ENCODE data around the gene MGRN1. TPM values are rescaled to one million over a fixed set of nuclear protein-coding genes. Genes with fewer than 3 reads are reported as not detected.

MGRN1 gene
- total RNA-seq, 1 donor from 2014 or later, result 40.6 TPM

DNA sequence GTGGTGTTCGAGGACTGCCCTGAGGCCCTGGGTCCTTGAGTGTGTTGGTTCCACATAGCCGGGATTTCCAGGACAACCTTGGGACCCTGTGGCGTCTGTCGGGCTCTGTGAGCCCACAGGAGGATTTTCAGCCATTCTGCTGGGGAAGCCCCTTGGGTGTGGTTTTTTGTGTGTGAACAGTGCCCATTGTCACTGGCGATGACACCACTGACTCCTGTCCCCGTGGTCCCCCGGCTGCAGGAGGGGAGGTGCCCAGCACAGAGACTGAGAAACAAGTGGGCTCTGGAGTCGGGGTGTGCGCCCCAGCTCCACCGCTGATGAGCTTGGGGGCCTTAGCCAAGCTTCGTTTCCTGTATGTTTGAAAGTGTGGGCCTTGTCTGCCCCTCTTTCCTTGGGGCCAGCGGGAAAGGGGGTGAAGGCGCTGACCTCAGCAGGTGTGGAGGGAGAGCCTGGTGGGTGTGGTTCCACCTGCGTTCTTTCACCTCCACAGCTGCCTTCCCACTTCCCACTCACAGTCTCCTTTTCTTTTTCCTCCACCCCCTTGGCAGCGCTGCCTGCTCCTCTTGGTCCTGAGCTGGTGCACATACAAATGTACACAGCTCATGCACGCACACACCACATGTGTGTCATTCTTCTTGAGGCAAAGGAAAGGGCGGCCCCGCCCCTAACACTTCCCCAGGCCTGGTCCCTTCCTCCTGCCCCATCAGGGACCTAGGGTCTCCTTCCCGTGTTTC lies 16.1 kb downstream of the MGRN1 start:
- no peak for DNase-seq (ENCODE audit: low read depth)
- TF ChIP-seq, protein P1, sequence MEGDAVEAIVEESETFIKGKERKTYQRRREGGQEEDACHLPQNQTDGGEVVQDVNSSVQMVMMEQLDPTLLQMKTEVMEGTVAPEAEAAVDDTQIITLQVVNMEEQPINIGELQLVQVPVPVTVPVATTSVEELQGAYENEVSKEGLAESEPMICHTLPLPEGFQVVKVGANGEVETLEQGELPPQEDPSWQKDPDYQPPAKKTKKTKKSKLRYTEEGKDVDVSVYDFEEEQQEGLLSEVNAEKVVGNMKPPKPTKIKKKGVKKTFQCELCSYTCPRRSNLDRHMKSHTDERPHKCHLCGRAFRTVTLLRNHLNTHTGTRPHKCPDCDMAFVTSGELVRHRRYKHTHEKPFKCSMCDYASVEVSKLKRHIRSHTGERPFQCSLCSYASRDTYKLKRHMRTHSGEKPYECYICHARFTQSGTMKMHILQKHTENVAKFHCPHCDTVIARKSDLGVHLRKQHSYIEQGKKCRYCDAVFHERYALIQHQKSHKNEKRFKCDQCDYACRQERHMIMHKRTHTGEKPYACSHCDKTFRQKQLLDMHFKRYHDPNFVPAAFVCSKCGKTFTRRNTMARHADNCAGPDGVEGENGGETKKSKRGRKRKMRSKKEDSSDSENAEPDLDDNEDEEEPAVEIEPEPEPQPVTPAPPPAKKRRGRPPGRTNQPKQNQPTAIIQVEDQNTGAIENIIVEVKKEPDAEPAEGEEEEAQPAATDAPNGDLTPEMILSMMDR (conservative IDR thresholded peaks at IDR 0.05; ENCODE audit: low read depth, low read length), result no peak
- H3K4me3 ChIP-seq (ENCODE audit: low read depth, low read length), result no peak overlapping the region

- DNase-seq (ENCODE audit: low read depth), result no peak
- TF ChIP-seq, protein P1 (conservative IDR thresholded peaks at IDR 0.05; ENCODE audit: low read depth, low read length), result no peak
- no peak overlapping the region for H3K4me3 ChIP-seq (ENCODE audit: low read depth, low read length)
These were observed 16.7 kb downstream of the MGRN1 start for GRCh38 chr16:4641306-4641687.

DNA sequence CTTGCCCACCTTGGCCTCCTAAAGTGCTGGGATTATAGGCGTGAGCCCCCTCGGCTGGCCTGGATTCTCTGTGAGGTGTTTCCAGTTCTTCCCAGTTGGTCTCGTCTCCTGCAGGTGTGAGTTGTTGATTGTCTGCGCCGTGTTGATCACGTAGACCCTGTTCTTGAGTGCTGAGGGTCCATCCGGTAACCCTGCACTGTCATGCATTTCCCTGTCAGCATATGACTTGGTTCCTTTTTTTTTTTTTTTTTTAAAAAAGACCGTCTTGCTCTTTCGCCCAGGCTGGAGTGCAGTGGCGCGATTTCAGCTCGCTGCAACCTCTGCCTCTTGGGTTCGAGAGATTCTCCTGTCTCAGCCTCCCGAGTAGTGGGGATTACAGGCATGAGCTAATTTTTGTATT lies 17.3 kb downstream of the MGRN1 start:
- DNase-seq (ENCODE audit: low read depth), result no peak
- H3K4me3 ChIP-seq (ENCODE audit: low read depth, low read length), result no peak overlapping the region
- TF ChIP-seq, protein P1 (conservative IDR thresholded peaks at IDR 0.05; ENCODE audit: low read depth, low read length), result no peak

- TF ChIP-seq, protein P1 (conservative IDR thresholded peaks at IDR 0.05; ENCODE audit: low read depth, low read length), result no peak
- DNase-seq (ENCODE audit: low read depth), result no peak
These were observed 22.4 kb downstream of the MGRN1 start for GRCh38 chr16:4646773-4647643.

GRCh38 chr16:4647644-4647980 lies 23.0 kb downstream of the MGRN1 start:
- no peak for DNase-seq (ENCODE audit: low read depth)
- TF ChIP-seq, protein P1 (conservative IDR thresholded peaks at IDR 0.05; ENCODE audit: low read depth, low read length), result no peak

More at GRCh38 chr16:4646773-4647643, 22.4 kb downstream of the MGRN1 start:
- no peak overlapping the region for H3K4me3 ChIP-seq (ENCODE audit: low read depth, low read length)

GRCh38 chr16:4648917-4649316 lies 24.3 kb downstream of the MGRN1 start:
- TF ChIP-seq, protein P1 (conservative IDR thresholded peaks at IDR 0.05; ENCODE audit: low read depth, low read length), result no peak
- no peak for DNase-seq (ENCODE audit: low read depth)
- no peak overlapping the region for H3K4me3 ChIP-seq (ENCODE audit: low read depth, low read length)

More at GRCh38 chr16:4647644-4647980, 23.0 kb downstream of the MGRN1 start:
- H3K4me3 ChIP-seq (ENCODE audit: low read depth, low read length), result no peak overlapping the region

All from epithelial cell of proximal tubule (primary cell).